ENCODE results near the gene ZC2HC1C. TPM values are rescaled to one million over a fixed set of nuclear protein-coding genes. Genes with fewer than 3 reads are reported as not detected.
"Not testable (repeated sequence)": the region's sequence is repeated elsewhere in the genome, so short reads cannot be mapped to it uniquely, and the experiment has no call there.

Gene ZC2HC1C
- polyA plus RNA-seq, 3 donors = 6.1 to 11.1 (median 9.4) TPM

GRCh38 chr14:75051556-75051899 lies 17.9 kb upstream of the ZC2HC1C start:
- no peak for DNase-seq

- no peak for DNase-seq
These were observed 15.8 kb upstream of the ZC2HC1C start for GRCh38 chr14:75053396-75054291.

GRCh38 chr14:75054421-75054820 lies 15.0 kb upstream of the ZC2HC1C start:
- no peak for DNase-seq

DNA sequence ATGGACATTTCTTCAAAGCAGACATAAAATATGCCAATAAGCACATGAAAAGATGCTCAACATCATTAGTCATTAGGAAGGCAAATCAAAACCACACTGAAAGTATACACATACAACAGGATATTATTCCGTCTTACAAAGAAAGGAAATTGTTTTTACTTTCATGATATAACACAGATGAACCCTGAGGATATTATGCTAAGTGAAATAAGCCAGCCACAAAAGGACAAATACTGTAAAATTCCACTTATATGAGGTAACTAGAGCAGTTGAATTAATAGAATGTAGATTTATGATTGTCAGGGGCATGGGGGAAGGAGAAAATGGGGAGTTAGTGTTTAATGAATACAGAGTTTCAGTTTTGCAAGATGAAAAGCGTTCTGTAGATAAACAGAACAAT lies 9.8 kb upstream of the ZC2HC1C start:
- no peak for DNase-seq

DNA sequence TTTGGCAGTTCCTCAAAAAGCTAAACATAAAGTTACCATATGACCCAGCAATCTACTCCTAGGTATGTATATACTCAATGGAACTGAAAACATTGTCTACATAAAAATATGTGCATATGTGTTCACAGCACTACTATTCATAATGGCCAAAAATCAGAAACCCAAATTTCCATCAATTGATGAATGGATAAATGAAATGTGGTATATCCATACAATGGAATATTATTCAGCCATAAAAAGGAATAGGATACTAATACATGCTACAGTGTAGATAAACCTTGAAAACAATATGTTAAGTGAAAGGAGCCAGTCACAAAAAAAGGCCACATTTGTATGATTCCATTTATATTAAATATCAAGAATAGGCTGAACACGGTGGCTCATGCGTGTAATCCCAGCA lies 9.0 kb upstream of the ZC2HC1C start:
- DNase-seq = no peak

DNA sequence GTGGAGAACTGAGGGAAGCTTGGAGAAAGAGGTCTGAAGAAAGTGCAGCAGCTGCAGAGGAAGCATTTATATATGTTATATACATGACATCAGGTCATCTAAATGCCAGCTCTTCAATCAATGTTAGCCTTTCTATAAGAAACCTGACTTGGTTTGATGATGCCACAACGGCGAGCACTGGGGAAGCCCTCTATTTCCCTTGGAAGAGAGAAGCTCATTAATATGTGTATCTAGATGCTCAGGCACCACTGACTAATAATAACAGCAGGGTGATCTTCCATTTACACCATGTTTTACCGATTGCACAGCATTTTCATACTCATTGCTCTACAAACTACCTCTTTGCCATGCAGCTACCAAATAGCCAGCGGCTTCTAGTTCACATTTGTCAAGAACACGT lies 6.4 kb upstream of the ZC2HC1C start:
- DNase-seq = no peak

DNA sequence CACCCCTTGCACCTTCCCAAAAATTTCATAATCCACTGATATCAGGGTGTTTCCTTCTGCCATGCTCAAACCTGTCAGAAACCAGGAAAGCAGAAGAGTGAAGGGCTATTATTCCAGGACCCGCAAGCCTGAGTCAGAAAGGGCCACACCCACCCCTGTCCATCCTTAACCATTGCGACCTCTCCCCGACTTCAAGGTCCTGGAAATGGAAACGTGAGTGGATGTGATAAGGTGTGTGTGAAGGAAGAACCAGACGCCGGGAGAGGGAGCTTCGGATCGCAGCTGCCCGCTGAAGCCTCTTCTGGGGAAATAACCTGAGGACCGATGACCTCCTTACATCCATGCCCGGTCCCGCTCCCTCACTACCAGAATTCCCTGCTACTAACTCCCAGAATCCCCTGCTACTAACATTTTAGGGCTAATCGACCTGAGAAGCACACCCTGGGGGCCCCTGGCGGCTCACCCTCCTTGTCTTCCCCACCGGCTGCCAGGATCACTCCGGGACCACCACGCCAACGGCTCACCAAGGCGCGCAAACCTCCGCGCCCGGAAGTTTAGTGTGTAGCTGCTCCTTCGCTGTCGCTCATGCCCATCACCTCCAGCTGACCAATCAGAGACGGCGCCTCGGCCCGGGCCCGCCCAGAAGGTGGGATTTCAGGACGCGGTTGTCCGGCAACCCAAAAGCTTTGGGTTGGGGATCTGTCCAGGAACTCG lies 5.8 kb upstream of the ZC2HC1C start, which contains the start of gene ACYP1:
Gene ACYP1, minus strand, starts transcription at position 534 of the 714 bp plus-strand sequence. Its CDS starts 471 bp downstream, at position 63.
- DNase-seq = peak; percentile 91

- DNase-seq = no peak
These were observed 5.3 kb upstream of the ZC2HC1C start for GRCh38 chr14:75064205-75064567.

DNA sequence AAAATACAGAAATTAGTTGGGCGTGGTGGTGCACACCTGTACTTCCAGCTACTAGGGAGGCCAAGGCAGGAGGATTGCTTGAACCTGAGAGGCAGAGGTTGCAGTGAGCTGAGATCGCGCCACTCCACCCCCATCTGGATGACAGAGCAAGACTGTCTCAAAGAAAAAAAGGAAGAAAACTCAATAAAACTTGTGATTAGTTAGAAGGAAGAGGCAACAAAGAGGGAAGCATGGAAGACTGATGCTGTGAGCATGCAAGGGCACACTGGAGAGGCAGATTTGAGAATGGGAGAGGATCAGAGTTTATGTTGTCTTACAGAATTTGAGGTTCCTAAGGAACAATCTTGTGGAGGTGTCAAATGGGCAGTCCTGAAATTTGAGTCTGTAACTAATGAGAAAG lies 2.8 kb upstream of the ZC2HC1C start:
- DNase-seq = no peak

DNA sequence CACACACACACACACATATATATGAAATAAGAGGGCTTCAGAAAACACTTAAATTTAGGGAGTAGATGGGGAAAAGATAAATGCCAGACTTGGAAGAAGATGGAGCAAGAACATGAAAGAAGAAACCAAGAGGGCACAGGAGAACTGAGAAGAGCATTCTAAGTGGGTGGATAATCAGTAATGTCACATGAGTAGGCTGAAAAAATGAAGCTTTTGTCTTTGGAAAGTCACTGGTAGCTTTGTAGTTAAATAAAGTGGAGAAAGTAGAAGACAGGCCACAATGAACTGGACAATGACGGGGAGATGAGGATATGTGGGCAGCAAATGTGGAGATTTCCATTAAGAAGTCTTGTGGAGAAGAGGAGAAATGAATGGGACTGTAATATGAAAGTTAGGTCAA lies 2.2 kb upstream of the ZC2HC1C start:
- no peak for DNase-seq

GRCh38 chr14:75067765-75068164 lies 1.7 kb upstream of the ZC2HC1C start:
- DNase-seq = not testable (repeated sequence)

DNA sequence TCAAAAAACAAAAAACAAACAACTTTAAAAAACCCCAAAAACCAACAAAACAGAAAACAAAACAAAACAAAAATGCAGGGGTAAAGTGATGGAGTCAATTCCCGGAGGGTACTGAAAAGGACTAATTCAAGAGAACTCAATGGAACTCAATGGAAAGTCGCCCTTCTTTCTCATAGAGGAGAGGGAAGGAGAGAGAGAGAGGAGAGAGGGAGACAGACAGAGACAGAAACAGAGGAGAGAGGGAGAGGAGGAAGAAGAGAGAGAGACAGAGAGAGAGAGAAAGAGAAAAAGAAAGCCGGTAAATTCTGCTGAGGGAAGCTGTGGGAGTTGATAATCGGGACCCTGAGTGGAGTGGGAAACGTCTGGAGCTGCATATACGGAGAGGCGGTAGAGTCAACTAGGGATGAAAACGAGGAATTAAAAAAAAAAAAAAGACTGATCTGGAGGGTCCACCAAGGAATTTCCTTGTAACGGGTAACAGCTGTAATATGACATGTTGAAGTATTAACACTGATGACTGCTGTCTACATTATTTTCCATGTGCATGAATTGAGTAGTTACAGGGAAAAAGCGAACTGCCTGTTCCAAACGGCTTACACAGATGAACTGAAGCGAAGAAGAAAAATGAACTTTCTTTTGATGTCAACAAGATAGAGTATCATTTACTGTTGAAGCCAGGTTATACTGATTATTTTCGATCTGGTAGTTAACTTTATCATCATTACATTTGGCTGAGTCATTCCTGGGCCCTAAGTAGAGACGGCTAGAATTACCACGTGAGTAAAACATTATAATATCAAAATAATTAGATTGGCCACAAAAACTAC lies 934 bp upstream of the ZC2HC1C start:
- DNase-seq = no peak

- DNase-seq = no peak
These were observed 337 bp downstream of the ZC2HC1C start for GRCh38 chr14:75069811-75070145.

GRCh38 chr14:75070383-75070782 lies 942 bp downstream of the ZC2HC1C start:
- no peak for DNase-seq

GRCh38 chr14:75077794-75078193 lies 8.4 kb downstream of the ZC2HC1C start:
- DNase-seq = no peak

- DNase-seq = no peak
These were observed 10.1 kb downstream of the ZC2HC1C start for GRCh38 chr14:75079521-75079920.

DNA sequence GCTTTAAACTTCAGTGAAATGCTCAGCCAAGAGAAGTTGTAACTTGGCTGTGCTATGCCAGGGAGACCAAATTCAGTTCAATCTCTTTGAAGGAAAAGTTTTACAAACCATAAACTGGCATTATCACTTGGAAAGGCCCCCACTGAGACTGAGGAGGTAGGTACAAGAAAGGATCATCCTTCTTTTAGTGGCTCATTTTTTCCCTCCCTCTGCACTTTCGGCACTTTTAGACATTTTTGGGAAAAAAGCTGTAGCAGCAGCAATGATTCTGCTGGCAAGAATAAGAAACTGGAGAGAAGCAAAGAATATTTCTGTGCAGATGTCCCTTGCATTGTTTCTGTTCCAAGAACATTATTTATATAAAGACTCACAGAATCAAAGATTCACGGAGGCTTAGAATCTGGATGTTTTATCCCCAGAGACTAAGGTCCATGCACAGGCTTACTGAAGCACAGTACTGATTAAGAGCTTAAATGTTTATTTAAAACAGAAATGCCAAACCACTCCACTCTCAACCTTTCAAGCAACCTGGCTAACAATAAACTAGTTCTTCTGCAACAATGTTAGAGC lies 12.3 kb downstream of the ZC2HC1C start:
- DNase-seq = no peak

DNA sequence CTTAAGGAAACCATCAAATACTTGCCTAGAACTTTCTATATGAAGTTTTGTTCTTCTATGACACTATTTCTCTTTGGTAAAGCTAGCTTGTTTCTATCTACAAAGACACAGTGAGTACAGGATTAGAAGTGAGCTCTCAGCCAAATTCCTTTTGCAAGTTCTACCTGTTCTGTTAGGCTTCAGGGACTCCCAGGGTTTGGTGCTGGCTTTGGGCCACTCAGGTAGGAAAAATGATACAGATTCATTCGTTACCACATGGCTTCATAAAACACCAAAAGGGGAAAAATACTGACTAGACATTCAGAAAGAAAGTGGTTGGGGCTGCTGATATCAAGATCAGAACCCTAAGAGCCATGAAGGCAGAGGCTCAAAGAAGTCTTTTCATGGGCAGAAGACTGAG lies 13.8 kb downstream of the ZC2HC1C start:
- DNase-seq = no peak

DNA sequence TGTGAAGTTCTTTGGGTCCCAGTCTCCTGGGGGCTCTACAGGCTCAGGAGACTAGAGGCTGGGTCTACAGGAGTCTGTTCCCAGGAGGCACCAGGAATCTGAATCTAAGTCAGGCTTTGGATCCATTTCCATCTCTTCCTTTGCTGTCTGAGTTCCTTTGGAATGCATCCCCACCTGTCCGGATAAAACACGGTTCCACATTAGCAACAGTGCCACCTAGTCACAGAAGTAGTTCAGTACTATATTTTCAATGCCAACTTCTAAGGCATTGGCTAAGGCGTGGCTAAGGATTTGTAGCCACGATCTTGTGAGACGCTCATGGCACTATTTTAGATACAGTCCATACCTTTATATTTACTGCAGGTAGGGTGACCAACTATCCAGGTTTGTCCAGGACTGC lies 15.1 kb downstream of the ZC2HC1C start:
- DNase-seq = no peak

- no peak for DNase-seq
These were observed 18.7 kb downstream of the ZC2HC1C start for GRCh38 chr14:75088153-75088552.

GRCh38 chr14:75088566-75089373 lies 19.3 kb downstream of the ZC2HC1C start:
- peak; percentile 61 for DNase-seq
